HG02610 (cell line): ENCODE measurements around the gene UBE2E2.

Experiments used
- ATAC-seq: cut with Tn5 transposase; IDR thresholded peaks from one replicate; pipeline ENCODE4 v1.9.1; 2021; ENCODE audit warnings: mild to moderate bottlenecking, moderate library complexity; ENCODE audit not compliant: unreplicated experiment

The UBE2E2 gene

DNA sequence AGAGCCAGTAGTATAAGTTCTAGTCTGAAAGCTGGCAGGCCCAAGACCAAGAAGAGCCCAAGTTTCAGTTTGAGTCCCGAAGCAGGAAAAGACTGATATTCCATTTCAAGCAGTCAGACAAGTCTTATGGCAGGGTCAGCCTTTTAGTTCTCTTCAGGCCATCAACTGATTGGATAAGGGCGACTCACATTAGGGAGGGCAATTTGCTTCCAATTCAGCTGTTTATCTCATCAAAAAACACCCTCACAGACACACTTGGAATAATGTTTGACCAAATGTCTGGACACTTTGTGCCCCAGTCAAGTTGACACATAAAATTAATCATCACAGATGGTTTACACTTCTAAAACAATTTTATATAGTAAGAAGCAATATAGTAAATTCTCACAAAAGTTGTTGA is 69.7 kb downstream of the UBE2E2 start:
- ATAC-seq: no peak

DNA sequence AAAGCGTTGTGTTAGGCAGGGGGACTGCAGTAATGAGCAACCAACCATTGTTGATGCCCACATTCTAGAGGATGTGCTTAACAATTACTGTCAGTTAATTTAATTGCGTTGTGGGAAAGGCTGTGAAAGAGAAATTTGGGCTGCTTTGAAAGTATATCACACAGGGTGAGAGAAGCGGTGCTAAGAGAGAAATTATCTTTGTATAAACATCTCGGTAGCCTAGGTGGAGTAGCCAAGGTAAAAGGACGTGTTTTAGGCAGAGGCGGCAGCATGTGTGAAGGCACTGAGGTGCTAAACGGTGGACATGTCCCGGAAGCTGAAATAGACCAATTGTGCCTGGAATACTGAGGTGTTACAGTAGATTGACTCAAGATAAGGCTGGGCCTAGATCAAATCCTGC is 71.9 kb downstream of the UBE2E2 start:
- ATAC-seq: no peak

DNA sequence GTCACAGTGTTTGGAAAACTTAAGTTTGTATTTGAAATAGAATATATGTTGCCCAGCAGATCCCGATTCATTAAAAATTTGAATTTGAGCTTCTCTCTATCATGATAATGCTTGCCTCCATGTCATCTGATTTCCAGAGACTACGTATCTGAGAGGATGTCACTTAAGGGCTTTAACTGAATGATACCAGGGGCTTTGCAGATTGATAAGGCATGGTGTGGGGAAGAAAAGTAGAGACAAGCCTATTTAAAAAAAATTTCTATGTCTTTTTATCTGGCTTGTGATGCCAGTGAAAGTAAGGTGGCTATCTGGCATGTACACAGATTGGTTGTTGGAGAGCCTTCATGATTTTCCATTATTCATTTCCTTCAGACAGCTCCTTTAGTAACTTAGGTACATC is 72.7 kb downstream of the UBE2E2 start:
- ATAC-seq: no peak

DNA sequence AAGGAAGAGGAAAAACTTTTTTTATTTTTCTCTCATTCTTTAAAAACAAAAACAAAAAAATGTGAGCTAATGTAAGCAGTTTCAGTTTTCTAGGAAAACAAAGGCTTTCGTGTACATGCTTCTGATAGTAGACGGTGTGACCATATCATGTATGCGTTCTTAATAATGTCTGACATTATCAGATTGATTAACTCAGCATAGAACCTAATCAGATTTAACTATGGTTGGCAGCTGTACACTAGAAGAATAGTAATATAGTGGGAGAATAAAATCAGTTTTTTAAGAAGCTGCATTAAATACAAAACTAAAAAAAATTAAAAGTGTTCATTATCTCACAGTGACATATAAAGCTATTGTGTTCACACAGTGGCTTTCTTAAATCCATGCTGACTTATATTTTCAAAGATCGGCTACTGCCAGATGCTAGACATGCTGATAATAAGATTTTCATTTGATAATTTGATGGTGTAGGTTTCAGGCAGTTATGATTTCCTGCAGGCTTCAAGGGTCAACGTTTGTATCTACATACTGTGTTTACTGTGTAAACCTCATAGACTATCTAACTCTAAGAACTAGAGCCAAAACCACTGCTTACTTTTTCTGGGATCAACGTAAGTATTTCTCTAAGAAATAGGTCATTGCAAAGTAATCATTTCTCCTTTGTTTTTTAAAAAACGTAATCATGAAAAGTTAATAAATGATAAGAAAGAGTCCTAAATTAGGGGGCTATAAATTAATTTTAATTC is 74.0 kb downstream of the UBE2E2 start:
- no peak for ATAC-seq

DNA sequence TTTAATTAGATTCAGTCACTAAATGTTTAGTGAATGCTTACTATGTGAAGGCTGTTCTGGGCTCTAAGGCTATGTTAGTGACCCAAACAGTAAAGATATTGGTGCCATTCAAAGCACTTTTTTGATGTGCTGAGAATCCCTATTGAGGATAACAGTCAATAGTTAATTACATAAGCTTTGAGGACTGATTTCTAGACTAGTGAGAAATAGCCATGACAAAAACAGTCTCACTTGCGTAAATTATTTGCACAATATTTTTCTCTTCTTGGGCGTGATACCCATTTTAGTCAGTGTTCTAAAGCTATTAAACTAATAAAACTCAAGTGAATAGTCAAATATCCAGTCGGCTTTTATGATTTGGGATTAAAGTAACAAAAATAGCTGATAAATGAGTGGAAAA is 74.6 kb downstream of the UBE2E2 start:
- ATAC-seq: no peak

DNA sequence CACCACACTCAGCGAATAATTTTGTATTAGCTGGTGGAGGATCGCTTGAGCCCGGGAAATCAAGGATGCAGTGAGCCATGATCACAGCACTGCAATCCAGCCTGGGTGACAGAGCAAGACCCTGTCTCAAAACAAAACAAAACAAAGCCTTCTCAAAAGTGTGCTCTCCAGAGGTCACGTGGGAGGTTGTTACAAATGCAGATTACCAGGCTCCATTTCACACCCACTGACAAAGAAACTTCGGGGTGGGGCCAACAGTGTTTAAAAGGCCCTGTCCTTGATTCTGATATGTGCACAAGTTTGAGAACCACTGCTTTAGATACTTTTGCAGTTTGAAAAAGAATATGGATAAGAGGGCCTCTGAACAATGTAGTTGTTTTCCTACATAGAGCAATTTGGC is 80.5 kb downstream of the UBE2E2 start:
- no peak for ATAC-seq

DNA sequence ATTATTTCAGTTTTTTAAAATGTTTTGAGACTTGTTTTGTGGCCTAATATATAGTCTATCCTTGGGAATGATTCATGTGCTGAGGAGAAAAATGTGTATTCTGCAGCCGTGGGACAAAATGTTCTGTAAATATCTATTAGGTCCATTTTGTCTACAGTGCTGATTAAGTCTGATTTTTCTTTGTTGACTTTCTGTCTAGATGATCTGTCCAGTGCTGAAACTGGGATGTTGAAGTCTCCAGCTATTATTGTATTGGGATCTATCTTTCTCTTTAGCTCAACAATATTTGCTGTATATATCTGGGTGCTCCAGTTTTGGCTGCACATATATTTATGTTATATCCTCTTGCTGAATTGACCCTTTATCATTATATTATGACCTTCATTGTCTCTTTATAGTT is 85.2 kb downstream of the UBE2E2 start:
- ATAC-seq: no peak

DNA sequence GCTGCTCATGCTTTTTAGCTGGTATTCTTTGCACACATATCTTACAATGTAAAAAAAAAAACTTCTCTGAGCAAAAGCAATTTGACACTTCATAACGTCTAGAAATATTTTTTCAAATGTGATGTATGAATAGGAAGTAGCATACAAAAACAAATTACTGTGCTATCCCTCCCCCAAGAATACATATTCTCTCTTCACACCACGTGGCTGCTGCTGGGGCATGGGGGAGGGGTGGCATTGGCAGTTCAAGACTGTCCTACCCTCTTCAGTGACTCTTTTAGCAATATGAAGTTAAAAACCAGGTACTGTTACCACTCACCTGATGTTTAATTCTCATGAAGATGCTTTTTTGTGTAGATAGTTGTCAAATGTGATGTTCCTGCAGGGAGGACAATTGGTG is 85.6 kb downstream of the UBE2E2 start:
- no peak for ATAC-seq

DNA sequence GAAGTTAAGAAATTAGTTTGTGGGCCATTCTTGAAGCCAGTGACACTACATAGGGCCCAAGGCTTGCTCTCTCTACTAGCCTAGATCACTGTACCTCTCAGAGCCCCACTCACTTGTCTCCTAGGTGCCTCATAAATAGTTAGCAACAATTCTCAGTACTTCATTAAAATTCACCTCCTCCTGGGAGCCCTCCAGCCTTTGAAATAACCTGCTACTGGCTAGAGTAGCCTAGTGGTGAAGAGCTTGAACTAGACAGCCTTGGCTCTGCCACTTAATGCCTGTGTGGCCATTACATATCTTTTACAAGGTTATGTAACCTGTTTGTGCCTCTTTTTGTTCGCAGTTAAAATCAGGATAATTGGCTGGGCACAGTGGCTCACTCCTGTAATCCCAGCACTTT is 89.3 kb downstream of the UBE2E2 start:
- no peak for ATAC-seq

DNA sequence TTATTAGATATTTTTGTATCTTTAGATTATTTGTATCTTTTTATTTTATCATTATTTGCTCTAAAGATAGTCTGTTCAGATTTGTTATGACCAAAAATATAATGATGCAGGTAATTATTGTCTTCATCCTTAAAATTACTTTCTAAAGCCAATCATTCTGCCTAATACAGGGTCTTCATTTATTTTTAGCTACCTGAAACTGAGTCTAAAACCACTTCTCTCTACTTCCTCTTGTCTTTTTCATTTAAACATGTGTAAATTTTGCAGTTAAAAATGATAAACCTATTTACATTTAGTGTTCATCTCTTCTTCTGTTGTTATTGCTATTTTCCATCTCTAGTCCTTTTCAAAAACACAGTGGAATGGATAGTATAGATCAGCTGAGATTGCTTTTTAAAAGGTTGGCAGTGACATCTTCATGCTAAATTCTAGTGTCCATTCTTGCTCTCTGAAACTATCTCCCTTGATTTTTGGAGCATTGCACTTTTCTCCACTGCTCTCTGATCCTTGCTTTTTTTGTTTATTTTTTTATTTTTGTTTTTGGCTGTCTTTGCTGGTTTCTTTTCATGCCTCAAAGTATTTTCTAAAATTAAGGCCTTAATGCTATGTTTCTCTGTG is 91.8 kb downstream of the UBE2E2 start:
- ATAC-seq: no peak

DNA sequence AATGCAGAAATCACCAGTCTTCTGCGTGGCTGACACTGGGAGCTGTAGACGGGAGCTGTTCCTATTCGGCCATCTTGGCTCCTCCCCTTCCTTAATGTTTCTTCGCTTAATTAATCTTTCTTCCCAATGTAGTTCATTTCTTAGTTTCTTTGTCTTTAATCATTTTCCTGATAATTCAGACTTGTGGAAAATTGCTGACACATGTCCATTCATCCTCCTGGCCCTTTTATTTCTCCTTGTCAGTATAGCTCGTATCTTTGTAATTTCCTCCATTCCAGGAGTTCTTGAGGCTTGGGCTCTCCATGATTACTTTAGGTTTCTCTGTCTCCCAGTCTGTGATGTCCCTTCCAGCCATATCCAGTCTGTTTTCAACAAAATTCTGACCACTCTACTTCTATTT is 98.7 kb downstream of the UBE2E2 start:
- ATAC-seq: no peak

DNA sequence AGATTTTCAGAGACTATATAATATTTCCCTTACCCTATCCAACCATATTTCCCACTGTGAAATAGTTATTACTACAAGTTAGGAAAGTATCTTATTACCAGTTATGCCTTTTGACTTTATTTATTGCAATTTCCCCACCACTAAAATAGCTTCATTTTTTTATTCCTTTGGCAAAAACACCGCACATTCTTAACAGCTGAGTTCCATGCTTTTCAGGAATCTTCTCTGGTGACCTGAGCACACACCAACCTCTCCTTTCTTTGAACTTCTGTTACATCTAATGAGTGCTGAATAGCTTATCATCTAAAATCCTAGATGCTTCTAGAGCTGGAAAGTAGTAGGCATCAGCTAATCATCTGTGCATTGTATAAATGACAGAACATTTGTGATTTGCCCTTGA is 99.1 kb downstream of the UBE2E2 start:
- ATAC-seq: no peak

DNA sequence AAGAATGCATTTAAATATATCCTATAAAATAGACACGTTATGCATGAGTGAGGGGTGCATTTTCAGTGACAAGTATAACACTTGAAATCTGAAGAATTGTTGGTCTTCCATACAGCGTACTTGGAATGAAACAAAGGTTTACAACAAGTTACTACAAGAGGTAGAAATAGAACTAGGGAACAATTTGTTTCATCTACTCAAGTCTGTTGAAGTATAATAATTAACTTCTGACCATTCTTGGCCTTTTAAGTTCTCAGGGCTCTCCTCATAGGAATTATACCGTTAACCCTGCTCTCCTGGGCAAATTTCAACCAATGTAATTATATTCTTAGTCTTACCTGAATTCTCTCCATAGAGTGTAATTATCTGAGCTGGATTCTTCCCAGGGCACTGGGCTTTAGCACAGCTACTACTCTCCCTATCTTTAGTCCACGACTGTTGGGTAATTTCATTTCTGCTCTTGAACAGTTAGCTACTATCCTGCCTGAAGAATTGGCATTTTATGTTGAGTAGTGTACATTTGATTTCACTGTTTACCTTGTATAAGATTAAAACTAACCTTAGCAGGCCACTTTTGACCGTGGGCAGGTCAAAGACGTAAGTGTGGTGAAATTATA is 100.6 kb downstream of the UBE2E2 start:
- no peak for ATAC-seq

DNA sequence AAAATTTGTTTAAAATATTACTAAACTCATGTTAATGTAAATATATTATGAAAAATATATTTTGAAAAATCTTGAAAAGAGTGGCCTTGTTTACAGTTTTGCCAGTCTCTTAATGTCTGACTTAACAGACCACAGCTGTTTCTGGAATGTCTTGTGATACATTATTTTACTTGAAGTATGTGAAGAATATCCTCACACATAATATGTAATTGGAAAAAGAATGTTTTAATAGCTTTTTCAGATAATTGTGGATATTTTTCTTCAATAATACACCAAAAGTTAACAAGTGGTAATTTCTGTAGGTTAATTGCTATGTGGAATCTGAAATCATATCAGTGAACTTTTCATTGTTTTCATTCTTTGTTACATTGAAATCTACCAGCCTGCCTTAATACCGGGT is 101.3 kb downstream of the UBE2E2 start:
- ATAC-seq: no peak

DNA sequence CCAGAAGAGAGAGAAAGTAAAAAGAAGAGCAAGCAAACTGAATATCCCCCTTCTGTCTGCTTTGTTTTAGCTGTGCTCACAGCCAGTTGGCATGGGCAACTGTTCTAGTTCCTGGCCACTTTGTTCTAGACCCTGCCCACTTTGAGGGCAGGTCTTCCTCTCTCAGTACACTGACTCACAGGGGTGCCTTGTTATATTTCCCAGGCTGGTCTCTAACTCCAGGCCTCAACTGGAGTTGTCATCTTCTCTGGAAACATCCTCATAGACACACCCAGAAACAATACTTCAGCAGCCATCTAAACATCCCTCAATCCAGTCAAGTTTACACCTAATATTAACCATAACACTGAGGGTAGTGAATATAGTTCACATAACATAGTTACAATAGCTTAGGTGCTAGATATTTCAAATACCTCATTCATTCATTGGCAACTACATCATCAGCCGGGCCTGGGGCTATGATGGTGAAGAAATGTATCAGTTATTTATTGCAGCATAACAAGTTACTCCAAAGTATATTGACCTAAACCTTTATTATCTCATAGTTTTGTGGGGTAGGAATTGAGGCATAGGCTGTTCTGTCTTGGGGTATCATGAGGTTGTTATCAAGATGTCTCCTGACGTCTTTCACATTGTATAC is 106.0 kb downstream of the UBE2E2 start:
- ATAC-seq: no peak

DNA sequence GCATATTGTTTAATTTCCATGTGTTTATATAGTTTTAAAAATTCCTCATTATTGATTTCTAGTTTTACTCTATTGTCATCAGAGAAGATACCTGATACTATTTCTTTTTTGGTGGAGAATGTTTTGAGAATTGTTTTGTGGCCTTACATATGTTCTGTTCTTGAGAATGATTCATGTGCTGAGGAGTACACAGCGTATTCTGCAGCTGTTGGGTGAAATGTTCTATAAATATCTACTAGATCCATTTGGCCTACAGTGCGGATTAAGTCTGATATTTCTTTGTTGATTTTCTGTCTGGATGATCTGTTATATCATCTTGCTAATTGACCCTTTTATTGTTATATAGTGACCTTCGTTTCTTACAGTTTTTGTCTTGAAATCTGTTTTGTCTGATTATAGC is 109.7 kb downstream of the UBE2E2 start:
- no peak for ATAC-seq

DNA sequence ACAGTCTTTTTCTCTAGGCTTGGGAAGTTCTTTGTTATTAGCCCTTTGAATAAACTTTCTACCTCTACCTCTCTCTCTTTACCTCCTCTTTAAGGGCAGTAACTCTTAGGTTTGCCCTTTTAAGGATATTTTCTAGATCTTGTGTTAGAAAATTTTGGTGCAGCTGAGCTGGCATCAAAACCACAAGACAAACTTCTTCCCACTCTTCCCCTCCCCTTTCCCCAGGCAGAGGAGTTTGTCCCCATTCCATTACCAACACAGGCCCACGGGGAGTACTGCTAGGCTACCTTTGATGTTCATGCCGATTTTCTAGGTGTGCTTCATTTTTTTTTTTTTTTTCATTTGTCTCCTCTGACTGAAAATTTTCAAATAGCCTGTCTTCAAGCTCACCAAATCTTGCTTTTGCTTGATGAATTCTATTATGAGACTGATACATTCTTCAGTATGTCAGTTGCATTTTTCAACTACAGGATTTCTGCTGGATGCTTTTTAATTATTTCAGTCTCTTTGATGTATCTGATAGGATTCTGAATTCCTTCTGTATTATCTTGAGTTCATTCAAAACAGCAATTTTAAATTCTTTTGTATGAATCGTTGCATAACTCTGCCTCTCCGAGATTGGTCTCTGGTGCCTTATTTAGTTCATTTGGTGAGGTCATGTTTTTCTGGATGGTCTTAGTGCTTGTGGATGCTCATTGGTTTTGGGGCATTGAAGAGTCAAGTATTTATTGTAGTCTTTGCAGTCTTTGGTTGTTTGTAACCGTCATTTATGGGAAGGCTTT is 112.0 kb downstream of the UBE2E2 start:
- ATAC-seq: no peak

DNA sequence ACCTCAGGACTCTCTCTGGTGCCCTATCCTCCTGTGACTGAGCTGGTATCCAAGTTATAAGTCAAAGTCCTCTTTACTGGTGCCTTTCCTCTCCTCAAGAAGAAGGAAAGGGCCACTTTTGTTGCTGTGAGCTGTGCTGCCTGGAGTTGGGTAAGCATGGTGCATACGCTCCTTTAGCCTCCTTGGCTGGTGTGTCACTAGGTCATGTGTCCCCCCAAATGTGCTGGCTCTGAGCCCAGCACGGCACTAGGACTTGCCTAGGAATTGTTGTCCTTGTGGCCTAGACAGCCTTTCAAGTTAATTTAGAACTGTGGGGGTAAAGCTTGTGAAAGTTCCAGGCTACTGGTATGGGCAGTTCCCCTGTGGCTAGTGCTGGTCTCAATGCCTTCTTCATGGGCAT is 113.8 kb downstream of the UBE2E2 start:
- ATAC-seq: no peak

DNA sequence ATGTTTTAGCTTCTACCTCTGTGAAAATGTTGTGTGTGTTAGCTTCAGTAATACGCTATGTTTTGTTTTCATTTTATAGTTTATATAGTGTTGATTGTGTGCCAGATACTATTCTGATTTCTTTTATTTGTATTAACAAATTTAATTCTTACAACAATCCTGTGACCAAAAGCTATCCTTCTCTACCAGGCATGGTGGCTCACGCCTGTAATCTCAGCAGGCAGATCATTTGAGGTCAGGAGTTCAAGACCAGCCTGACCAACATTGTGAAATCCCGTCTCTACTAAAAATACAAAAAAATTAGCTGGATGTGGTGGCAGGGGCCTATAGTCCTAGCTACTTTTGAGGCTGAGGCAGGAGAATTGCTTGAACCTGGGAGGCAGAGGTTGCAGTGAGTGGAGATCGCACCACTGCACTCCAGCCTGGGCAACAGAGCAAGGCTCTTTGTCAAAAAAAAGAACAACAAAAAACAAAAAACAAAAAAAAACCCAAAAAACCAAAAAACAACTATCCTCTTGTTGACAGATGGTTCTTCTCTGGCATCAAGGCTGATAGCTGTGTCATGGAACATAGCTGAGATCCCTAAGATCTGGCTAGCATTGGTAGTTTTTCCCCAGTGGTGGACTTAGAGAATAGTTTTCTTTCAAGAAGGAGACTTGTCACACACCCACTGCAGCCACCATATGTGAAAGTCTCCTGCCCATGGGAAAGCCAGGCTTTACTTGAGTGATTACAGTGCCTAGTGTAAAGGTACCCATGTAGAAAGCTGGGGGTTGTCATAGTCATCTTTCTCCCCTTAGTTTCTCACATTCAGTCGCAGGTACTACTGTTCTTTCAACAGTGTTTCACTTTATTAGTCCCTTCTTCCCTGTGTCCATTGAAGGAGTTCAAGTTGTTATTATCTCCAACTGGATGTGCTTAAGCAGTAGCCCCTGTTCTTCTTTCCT is 116.5 kb downstream of the UBE2E2 start:
- peak; percentile 87 for ATAC-seq
